SK-MEL-5 (cell line): ENCODE results near the gene MCHR1. TPM values are rescaled to one million over a fixed set of nuclear protein-coding genes. Genes with fewer than 3 reads are reported as not detected.

ENCODE experiments used
- total RNA-seq: library from RNA; depleted of rRNA; stranded (reverse); fragments of >200 nt; shearing (Covaris generic); gene quantifications from 2 replicates; pipeline ENCODE4 v1.2.3, GENCODE V29; 2014; rRNA removed

The MCHR1 gene
- total RNA-seq, 1 experiment from 2014 or later, result not detected

Other genes with a start within 250 kb of the MCHR1 start
- 10.5 and 16.4 TPM in 2 replicates for gene MRTFA, start 42.8 kb upstream of the MCHR1 start, total RNA-seq
- gene SLC25A17, start 139.9 kb downstream of the MCHR1 start, total RNA-seq, result 39.0 and 45.4 TPM in 2 replicates
- gene ST13, start 177.2 kb downstream of the MCHR1 start, total RNA-seq, result 385 and 493 TPM in 2 replicates
- gene XPNPEP3, start 177.7 kb downstream of the MCHR1 start, total RNA-seq, result 11.3 and 14.6 TPM in 2 replicates
- not detected in 2 replicates for gene DNAJB7, start 182.6 kb downstream of the MCHR1 start, total RNA-seq